GM19463 (cell line): ENCODE results near the gene DVL2.

ENCODE experiments used
- ATAC-seq: cut with Tn5 transposase; IDR thresholded peaks from one replicate; pipeline ENCODE4 v1.9.1; 2021; ENCODE audit warnings: mild to moderate bottlenecking, moderate library complexity; ENCODE audit not compliant: unreplicated experiment

The DVL2 gene

GRCh38 chr17:7234083-7234951, at the start of gene DVL2:
Gene DVL2, minus strand, starts transcription at chr17:7234517. Its CDS starts 255 bp downstream, at chr17:7234262.
- peak; percentile 46 for ATAC-seq

- no peak for ATAC-seq
Measured at GRCh38 chr17:7283471-7284216, 49.3 kb upstream of the DVL2 start.

GRCh38 chr17:7282752-7283321, 48.5 kb upstream of the DVL2 start:
- ATAC-seq, result no peak

GRCh38 chr17:7281953-7282751, 47.8 kb upstream of the DVL2 start:
- no peak for ATAC-seq

- no peak for ATAC-seq
Measured at GRCh38 chr17:7281074-7281952, 47.0 kb upstream of the DVL2 start, which contains the start of gene SLC2A4. Gene SLC2A4, plus strand, starts transcription at chr17:7281718. Its CDS starts 217 bp downstream, at chr17:7281935.

- ATAC-seq, result peak; percentile 41
Measured at GRCh38 chr17:7280519-7281073, 46.3 kb upstream of the DVL2 start.

GRCh38 chr17:7279448-7279847, 45.1 kb upstream of the DVL2 start:
- no peak for ATAC-seq

GRCh38 chr17:7266784-7267183, 32.5 kb upstream of the DVL2 start:
- ATAC-seq, result no peak

- no peak for ATAC-seq
Measured at GRCh38 chr17:7263801-7264078, 29.4 kb upstream of the DVL2 start.

- ATAC-seq, result no peak
Measured at GRCh38 chr17:7262935-7263800, 28.9 kb upstream of the DVL2 start.

- no peak for ATAC-seq
Measured at GRCh38 chr17:7262192-7262934, 28.0 kb upstream of the DVL2 start, which contains the start of gene CLDN7. Gene CLDN7, minus strand, starts transcription at chr17:7262478. Its CDS starts 435 bp downstream, at chr17:7262043.

- no peak for ATAC-seq
Measured at GRCh38 chr17:7261379-7262191, 27.3 kb upstream of the DVL2 start.

- ATAC-seq, result no peak
Measured at GRCh38 chr17:7260651-7261378, 26.5 kb upstream of the DVL2 start.

GRCh38 chr17:7260151-7260550, 25.8 kb upstream of the DVL2 start:
- ATAC-seq, result no peak

- no peak for ATAC-seq
Measured at GRCh38 chr17:7259555-7259889, 25.2 kb upstream of the DVL2 start.

GRCh38 chr17:7258731-7259554, 24.6 kb upstream of the DVL2 start:
- no peak for ATAC-seq
